Measurements from ENCODE around the gene CTDSPL. TPM values are rescaled to one million over a fixed set of nuclear protein-coding genes. Genes with fewer than 3 reads are reported as not detected.

The CTDSPL gene
- total and polyA plus RNA-seq, 2 of the 8 experiments (the other 6 are each of a cell fraction or from before 2014, with no cell fraction given), result 20.3 to 42.2 TPM

DNA sequence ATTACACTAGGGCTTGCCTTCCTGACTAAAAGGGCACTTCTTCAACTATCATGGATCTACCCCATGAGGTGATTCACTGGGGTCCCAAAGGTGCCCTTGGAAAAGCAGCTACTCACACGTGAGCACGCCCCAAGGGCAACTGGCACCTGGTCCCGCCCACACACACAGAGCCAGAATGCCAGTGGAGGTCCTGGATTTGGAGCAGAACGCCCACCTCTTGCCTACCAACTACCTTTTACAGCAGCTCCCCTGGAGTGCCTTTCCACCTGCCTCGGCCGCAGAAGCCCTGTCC lies 1.8 kb upstream of the CTDSPL start (continued):
- TF ChIP-seq, protein P1, sequence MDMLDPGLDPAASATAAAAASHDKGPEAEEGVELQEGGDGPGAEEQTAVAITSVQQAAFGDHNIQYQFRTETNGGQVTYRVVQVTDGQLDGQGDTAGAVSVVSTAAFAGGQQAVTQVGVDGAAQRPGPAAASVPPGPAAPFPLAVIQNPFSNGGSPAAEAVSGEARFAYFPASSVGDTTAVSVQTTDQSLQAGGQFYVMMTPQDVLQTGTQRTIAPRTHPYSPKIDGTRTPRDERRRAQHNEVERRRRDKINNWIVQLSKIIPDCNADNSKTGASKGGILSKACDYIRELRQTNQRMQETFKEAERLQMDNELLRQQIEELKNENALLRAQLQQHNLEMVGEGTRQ (IDR thresholded peaks at IDR 0.05; ENCODE audit: low read length), result no peak
- TF ChIP-seq BCL11A (IDR thresholded peaks at IDR 0.05; ENCODE audit: low read depth in 2 of 2, low read length in 2 of 2) (no peak), SUZ12 (IDR thresholded peaks at IDR 0.05; ENCODE audit: low read length) (no peak), TAF7 (optimal IDR thresholded peaks at IDR 0.05; ENCODE audit: borderline replicate concordance, low read depth, low read length) (no peak)
- TF ChIP-seq, protein P2, sequence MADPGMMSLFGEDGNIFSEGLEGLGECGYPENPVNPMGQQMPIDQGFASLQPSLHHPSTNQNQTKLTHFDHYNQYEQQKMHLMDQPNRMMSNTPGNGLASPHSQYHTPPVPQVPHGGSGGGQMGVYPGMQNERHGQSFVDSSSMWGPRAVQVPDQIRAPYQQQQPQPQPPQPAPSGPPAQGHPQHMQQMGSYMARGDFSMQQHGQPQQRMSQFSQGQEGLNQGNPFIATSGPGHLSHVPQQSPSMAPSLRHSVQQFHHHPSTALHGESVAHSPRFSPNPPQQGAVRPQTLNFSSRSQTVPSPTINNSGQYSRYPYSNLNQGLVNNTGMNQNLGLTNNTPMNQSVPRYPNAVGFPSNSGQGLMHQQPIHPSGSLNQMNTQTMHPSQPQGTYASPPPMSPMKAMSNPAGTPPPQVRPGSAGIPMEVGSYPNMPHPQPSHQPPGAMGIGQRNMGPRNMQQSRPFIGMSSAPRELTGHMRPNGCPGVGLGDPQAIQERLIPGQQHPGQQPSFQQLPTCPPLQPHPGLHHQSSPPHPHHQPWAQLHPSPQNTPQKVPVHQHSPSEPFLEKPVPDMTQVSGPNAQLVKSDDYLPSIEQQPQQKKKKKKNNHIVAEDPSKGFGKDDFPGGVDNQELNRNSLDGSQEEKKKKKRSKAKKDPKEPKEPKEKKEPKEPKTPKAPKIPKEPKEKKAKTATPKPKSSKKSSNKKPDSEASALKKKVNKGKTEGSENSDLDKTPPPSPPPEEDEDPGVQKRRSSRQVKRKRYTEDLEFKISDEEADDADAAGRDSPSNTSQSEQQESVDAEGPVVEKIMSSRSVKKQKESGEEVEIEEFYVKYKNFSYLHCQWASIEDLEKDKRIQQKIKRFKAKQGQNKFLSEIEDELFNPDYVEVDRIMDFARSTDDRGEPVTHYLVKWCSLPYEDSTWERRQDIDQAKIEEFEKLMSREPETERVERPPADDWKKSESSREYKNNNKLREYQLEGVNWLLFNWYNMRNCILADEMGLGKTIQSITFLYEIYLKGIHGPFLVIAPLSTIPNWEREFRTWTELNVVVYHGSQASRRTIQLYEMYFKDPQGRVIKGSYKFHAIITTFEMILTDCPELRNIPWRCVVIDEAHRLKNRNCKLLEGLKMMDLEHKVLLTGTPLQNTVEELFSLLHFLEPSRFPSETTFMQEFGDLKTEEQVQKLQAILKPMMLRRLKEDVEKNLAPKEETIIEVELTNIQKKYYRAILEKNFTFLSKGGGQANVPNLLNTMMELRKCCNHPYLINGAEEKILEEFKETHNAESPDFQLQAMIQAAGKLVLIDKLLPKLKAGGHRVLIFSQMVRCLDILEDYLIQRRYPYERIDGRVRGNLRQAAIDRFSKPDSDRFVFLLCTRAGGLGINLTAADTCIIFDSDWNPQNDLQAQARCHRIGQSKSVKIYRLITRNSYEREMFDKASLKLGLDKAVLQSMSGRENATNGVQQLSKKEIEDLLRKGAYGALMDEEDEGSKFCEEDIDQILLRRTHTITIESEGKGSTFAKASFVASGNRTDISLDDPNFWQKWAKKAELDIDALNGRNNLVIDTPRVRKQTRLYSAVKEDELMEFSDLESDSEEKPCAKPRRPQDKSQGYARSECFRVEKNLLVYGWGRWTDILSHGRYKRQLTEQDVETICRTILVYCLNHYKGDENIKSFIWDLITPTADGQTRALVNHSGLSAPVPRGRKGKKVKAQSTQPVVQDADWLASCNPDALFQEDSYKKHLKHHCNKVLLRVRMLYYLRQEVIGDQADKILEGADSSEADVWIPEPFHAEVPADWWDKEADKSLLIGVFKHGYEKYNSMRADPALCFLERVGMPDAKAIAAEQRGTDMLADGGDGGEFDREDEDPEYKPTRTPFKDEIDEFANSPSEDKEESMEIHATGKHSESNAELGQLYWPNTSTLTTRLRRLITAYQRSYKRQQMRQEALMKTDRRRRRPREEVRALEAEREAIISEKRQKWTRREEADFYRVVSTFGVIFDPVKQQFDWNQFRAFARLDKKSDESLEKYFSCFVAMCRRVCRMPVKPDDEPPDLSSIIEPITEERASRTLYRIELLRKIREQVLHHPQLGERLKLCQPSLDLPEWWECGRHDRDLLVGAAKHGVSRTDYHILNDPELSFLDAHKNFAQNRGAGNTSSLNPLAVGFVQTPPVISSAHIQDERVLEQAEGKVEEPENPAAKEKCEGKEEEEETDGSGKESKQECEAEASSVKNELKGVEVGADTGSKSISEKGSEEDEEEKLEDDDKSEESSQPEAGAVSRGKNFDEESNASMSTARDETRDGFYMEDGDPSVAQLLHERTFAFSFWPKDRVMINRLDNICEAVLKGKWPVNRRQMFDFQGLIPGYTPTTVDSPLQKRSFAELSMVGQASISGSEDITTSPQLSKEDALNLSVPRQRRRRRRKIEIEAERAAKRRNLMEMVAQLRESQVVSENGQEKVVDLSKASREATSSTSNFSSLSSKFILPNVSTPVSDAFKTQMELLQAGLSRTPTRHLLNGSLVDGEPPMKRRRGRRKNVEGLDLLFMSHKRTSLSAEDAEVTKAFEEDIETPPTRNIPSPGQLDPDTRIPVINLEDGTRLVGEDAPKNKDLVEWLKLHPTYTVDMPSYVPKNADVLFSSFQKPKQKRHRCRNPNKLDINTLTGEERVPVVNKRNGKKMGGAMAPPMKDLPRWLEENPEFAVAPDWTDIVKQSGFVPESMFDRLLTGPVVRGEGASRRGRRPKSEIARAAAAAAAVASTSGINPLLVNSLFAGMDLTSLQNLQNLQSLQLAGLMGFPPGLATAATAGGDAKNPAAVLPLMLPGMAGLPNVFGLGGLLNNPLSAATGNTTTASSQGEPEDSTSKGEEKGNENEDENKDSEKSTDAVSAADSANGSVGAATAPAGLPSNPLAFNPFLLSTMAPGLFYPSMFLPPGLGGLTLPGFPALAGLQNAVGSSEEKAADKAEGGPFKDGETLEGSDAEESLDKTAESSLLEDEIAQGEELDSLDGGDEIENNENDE (IDR thresholded peaks at IDR 0.05; ENCODE audit: insufficient replicate concordance, low read length), result no peak
